ENCODE data around the gene NOX5.

DNA sequence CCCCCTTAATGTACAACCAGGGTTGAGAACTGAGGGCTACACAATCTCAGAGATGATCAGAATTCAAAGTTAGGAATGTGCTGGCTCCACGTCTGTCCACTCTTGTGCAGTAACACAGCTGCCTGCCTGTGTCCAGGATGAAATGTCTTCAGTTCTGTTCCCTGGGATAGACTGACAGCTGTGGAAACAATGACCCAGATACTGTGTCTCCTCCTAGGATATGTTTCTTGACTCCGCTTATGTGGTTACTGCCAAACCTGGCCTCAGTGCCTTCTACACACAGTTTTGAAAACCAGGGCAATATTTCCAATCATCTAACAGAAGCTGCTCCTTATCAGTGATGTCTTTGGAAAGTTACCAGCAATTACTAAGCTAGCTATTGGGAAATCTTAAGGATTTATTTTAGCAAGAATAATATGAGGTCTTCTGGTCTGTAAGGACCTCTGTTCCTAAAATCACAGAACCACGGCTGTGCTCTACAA, 67.6 kb downstream of the NOX5 start:
- TF ChIP-seq, protein P1, sequence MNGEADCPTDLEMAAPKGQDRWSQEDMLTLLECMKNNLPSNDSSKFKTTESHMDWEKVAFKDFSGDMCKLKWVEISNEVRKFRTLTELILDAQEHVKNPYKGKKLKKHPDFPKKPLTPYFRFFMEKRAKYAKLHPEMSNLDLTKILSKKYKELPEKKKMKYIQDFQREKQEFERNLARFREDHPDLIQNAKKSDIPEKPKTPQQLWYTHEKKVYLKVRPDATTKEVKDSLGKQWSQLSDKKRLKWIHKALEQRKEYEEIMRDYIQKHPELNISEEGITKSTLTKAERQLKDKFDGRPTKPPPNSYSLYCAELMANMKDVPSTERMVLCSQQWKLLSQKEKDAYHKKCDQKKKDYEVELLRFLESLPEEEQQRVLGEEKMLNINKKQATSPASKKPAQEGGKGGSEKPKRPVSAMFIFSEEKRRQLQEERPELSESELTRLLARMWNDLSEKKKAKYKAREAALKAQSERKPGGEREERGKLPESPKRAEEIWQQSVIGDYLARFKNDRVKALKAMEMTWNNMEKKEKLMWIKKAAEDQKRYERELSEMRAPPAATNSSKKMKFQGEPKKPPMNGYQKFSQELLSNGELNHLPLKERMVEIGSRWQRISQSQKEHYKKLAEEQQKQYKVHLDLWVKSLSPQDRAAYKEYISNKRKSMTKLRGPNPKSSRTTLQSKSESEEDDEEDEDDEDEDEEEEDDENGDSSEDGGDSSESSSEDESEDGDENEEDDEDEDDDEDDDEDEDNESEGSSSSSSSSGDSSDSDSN (CRISPR knock-in tag; IDR thresholded peaks at IDR 0.05), result no peak
- TF ChIP-seq, protein P2, sequence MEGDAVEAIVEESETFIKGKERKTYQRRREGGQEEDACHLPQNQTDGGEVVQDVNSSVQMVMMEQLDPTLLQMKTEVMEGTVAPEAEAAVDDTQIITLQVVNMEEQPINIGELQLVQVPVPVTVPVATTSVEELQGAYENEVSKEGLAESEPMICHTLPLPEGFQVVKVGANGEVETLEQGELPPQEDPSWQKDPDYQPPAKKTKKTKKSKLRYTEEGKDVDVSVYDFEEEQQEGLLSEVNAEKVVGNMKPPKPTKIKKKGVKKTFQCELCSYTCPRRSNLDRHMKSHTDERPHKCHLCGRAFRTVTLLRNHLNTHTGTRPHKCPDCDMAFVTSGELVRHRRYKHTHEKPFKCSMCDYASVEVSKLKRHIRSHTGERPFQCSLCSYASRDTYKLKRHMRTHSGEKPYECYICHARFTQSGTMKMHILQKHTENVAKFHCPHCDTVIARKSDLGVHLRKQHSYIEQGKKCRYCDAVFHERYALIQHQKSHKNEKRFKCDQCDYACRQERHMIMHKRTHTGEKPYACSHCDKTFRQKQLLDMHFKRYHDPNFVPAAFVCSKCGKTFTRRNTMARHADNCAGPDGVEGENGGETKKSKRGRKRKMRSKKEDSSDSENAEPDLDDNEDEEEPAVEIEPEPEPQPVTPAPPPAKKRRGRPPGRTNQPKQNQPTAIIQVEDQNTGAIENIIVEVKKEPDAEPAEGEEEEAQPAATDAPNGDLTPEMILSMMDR (CRISPR knock-in tag; IDR thresholded peaks at IDR 0.05), result no peak
- no peak for TF ChIP-seq NFYC (CRISPR knock-in tag; IDR thresholded peaks at IDR 0.05)
- no peak for TF ChIP-seq KAT2B (IDR thresholded peaks at IDR 0.05; ENCODE audit: borderline replicate concordance, low read depth, low read length)
